Gastroesophageal sphincter (tissue), 4 donors: ENCODE data around the gene SST. TPM values are rescaled to one million over a fixed set of nuclear protein-coding genes. Genes with fewer than 3 reads are reported as not detected.

Experiments used
- total RNA-seq, 4 donors: library from RNA; depleted of rRNA; stranded (reverse); fragments of >200 nt; gene quantifications; one replicate each; pipeline ENCODE4 v1.1.0, GENCODE V29; 2016

SST gene
- total RNA-seq, 4 donors from 2014 or later, result 0.81 to 2.2 (median 1.2) TPM; not detected in 1

Other genes starting within 250 kb of the SST start
- gene RTP2, start 32.2 kb upstream of the SST start, total RNA-seq, result not detected
- gene BCL6, start 75.1 kb upstream of the SST start, total RNA-seq, result 100 to 1,000 TPM in 3 of 4 donors, 10 to 100 TPM in 1; 60.0 to 146 (median 115) TPM